GM23338 (cell line): Measurements from ENCODE around the gene NIM1K. TPM values are rescaled to one million over a fixed set of nuclear protein-coding genes. Genes with fewer than 3 reads are reported as not detected.

Experiments used
- ATAC-seq: fragments of 200-7000 bp; cut with Tn5 transposase; 3 replicates; pipeline ENCODE4 v1.9.1; 2020
- DNase-seq: peaks from one replicate; pipeline ENCODE4 v3.0.0-alpha.2; 2015; ENCODE audit warnings: low spot score
- H2AFZ ChIP-seq: fragments of 200-600 bp; sonication (generic); 2 replicates; pipeline ENCODE4 v1.8.0; 2016; ENCODE audit warnings: antibody characterized with exemption, mild to moderate bottlenecking, moderate library complexity
- H3F3A ChIP-seq: fragments of 200-600 bp; sonication (generic); replicated peaks from 2 replicates; pipeline ENCODE4 v1.8.0; 2017; ENCODE audit warnings: antibody characterized with exemption, mixed run types, low read depth
- H3K27ac ChIP-seq: fragments of 200-600 bp; sonication (generic); 2 replicates; pipeline ENCODE4 v1.6.1; 2016; ENCODE audit warnings: low read depth
- H3K27me3 ChIP-seq: fragments of 200-600 bp; sonication (generic); 2 replicates; pipeline ENCODE4 v1.8.0; 2016; ENCODE audit warnings: mild to moderate bottlenecking, mixed run types, moderate library complexity; ENCODE audit not compliant: insufficient read depth
- H3K36me3 ChIP-seq: fragments of 200-600 bp; sonication (generic); 2 replicates; pipeline ENCODE4 v1.8.0; 2016; ENCODE audit warnings: mild to moderate bottlenecking; ENCODE audit not compliant: insufficient read depth
- H3K4me1 ChIP-seq: fragments of 200-600 bp; sonication (generic); 2 replicates; pipeline ENCODE4 v1.8.0; 2016; ENCODE audit warnings: mild to moderate bottlenecking, moderate library complexity; ENCODE audit not compliant: insufficient read depth
- H3K4me2 ChIP-seq: fragments of 200-600 bp; sonication (generic); 2 replicates; pipeline ENCODE4 v1.7.1; 2017; ENCODE audit warnings: mixed run types
- H3K4me3 ChIP-seq: fragments of 200-600 bp; sonication (generic); 2 replicates; pipeline ENCODE4 v1.6.1; 2016; ENCODE audit warnings: mixed run types
- H3K79me2 ChIP-seq: fragments of 200-600 bp; sonication (generic); replicated peaks from 2 replicates; pipeline ENCODE4 v1.8.0; 2017; ENCODE audit warnings: mild to moderate bottlenecking; ENCODE audit not compliant: insufficient read depth
- H3K9me2 ChIP-seq: fragments of 200-600 bp; sonication (generic); 2 replicates; pipeline ENCODE4 v1.8.0; 2017; ENCODE audit not compliant: insufficient read depth
- H4K20me1 ChIP-seq: fragments of 200-600 bp; sonication (generic); replicated peaks from 2 replicates; pipeline ENCODE4 v1.8.0; 2017; ENCODE audit warnings: mild to moderate bottlenecking; ENCODE audit not compliant: insufficient read depth
- H3K27ac Mint-ChIP-seq: 2 replicates; pipeline ENCODE4 v1.8.0; 2020; ENCODE audit warnings: inconsistent platforms, mild to moderate bottlenecking, moderate library complexity, mixed read lengths
- H3K27me3 Mint-ChIP-seq: 3 replicates; pipeline ENCODE4 v1.8.0; 2022; ENCODE audit warnings: low read depth, mild to moderate bottlenecking, moderate library complexity, mixed read lengths, inconsistent platforms; ENCODE audit not compliant: insufficient read depth, poor library complexity
- H3K36me3 Mint-ChIP-seq: 3 replicates; pipeline ENCODE4 v1.8.0; 2021; ENCODE audit warnings: low read depth, mild to moderate bottlenecking, inconsistent platforms, moderate library complexity, mixed read lengths
- H3K4me1 Mint-ChIP-seq: 3 replicates; pipeline ENCODE4 v1.8.0; 2020; ENCODE audit warnings: mild to moderate bottlenecking, inconsistent platforms, mixed read lengths
- H3K4me3 Mint-ChIP-seq: 3 replicates; pipeline ENCODE4 v1.8.0; 2021; ENCODE audit warnings: moderate library complexity, mild to moderate bottlenecking, inconsistent platforms, mixed read lengths
- H3K9me3 Mint-ChIP-seq: 3 replicates; pipeline ENCODE4 v1.8.0; 2020; ENCODE audit warnings: moderate library complexity, mild to moderate bottlenecking, inconsistent platforms, mixed read lengths
- CREB1 ChIP-seq: fragments of 250-450 bp; sonication (Bioruptor Pico); IDR thresholded peaks from 2 replicates; pipeline ENCODE4 v1.5.0; 2020; ENCODE audit warnings: low read depth, mild to moderate bottlenecking, moderate library complexity
- EZH2phosphoT487 ChIP-seq: fragments of 200-600 bp; sonication (generic); IDR thresholded peaks from one replicate; pipeline ENCODE4 v1.8.1; 2018; ENCODE audit warnings: antibody characterized with exemption; ENCODE audit not compliant: unreplicated experiment
- JUNB ChIP-seq: IDR thresholded peaks from one replicate; pipeline ENCODE4 v1.6.1; 2016; ENCODE audit warnings: antibody characterized with exemption; ENCODE audit not compliant: unreplicated experiment
- NANOG ChIP-seq: IDR thresholded peaks from 2 replicates; pipeline ENCODE4 v1.6.1; 2016; ENCODE audit warnings: antibody characterized with exemption, borderline replicate concordance
- POLR2AphosphoS5 ChIP-seq: IDR thresholded peaks from 2 replicates; pipeline ENCODE4 v1.6.1; 2016; ENCODE audit warnings: antibody characterized with exemption, low read depth
- STAT1 ChIP-seq: IDR thresholded peaks from one replicate; pipeline ENCODE4 v1.6.1; 2016; ENCODE audit warnings: antibody characterized with exemption; ENCODE audit not compliant: unreplicated experiment
- ZNF114 ChIP-seq: fragments of 250-450 bp; sonication (Bioruptor Pico); IDR thresholded peaks from 2 replicates; pipeline ENCODE4 v1.5.0; 2020; ENCODE audit warnings: mild to moderate bottlenecking, moderate library complexity
- ZNF331 ChIP-seq: fragments of 250-450 bp; sonication (Bioruptor Pico); IDR thresholded peaks from 2 replicates; pipeline ENCODE4 v1.5.0; 2020; ENCODE audit warnings: low read depth, mild to moderate bottlenecking, moderate library complexity
- ZNF462 ChIP-seq: fragments of 250-450 bp; sonication (Bioruptor Pico); IDR thresholded peaks from 2 replicates; pipeline ENCODE4 v1.5.0; 2020; ENCODE audit warnings: mild to moderate bottlenecking, moderate library complexity
- polyA plus RNA-seq: library from polyadenylated mRNA; unstranded; fragments of >200 nt; fragmentation: Nextera tagmentation; extraction: Ambion mirVana; gene quantifications from 2 replicates; pipeline ENCODE4 v1.2.1, GENCODE V29; 2016
- total RNA-seq: library from RNA; depleted of rRNA; stranded (reverse); fragments of >200 nt; shearing (Covaris generic); gene quantifications from 2 replicates; pipeline ENCODE4 v1.2.3, GENCODE V29; 2014
- TF ChIP-seq, protein P1 (sequence below): IDR thresholded peaks from one replicate; pipeline ENCODE4 v1.6.1; 2018; ENCODE audit warnings: antibody characterized with exemption; ENCODE audit not compliant: unreplicated experiment
- TF ChIP-seq, protein P2 (sequence below): IDR thresholded peaks from 2 replicates; pipeline ENCODE4 v1.6.1; 2016; ENCODE audit warnings: antibody characterized with exemption
- TF ChIP-seq, protein P3 (sequence below), 2 experiments: fragments of 200-600 bp in 1 of 2; sonication (generic) in 1 of 2; conservative IDR thresholded peaks; 2 replicates each; pipeline versions ENCODE4 v1.5.1 to v1.6.1; 2016 to 2017; ENCODE audit warnings: antibody characterized with exemption in 2 of 2, low read depth in 2 of 2, mild to moderate bottlenecking in 2 of 2, moderate library complexity in 1 of 2

NIM1K gene
- total and polyA plus RNA-seq, 2 experiments from 2014 or later, result not detected

- no peaks in the 10 kb centered on the region for H4K20me1 ChIP-seq
- Mint-ChIP-seq H3K4me1 (peaks cover 14% of the 10 kb centered on the region), H3K27ac (no peak overlapping the region)
These were observed 15.6 kb downstream of the NIM1K start for GRCh38 chr5:43207601-43208000.

More at GRCh38 chr5:43207601-43208000, 15.6 kb downstream of the NIM1K start:
- Mint-ChIP-seq H3K4me3 (no peak overlapping the region), H3K36me3 (no peaks in the 10 kb centered on the region), H3K9me3 (no peaks in the 10 kb centered on the region), H3K27me3 (peaks cover 6% of the 10 kb centered on the region)
- H3K4me2 ChIP-seq, result no peak overlapping the region
- ATAC-seq (no peak), DNase-seq (no peak)
- peaks cover 3% of the 10 kb centered on the region for H3K4me1 ChIP-seq
- peaks cover 4% of the 10 kb centered on the region; the same call in 1 of the 2 replicates for H3K9me2 ChIP-seq
- TF ChIP-seq, protein P1, sequence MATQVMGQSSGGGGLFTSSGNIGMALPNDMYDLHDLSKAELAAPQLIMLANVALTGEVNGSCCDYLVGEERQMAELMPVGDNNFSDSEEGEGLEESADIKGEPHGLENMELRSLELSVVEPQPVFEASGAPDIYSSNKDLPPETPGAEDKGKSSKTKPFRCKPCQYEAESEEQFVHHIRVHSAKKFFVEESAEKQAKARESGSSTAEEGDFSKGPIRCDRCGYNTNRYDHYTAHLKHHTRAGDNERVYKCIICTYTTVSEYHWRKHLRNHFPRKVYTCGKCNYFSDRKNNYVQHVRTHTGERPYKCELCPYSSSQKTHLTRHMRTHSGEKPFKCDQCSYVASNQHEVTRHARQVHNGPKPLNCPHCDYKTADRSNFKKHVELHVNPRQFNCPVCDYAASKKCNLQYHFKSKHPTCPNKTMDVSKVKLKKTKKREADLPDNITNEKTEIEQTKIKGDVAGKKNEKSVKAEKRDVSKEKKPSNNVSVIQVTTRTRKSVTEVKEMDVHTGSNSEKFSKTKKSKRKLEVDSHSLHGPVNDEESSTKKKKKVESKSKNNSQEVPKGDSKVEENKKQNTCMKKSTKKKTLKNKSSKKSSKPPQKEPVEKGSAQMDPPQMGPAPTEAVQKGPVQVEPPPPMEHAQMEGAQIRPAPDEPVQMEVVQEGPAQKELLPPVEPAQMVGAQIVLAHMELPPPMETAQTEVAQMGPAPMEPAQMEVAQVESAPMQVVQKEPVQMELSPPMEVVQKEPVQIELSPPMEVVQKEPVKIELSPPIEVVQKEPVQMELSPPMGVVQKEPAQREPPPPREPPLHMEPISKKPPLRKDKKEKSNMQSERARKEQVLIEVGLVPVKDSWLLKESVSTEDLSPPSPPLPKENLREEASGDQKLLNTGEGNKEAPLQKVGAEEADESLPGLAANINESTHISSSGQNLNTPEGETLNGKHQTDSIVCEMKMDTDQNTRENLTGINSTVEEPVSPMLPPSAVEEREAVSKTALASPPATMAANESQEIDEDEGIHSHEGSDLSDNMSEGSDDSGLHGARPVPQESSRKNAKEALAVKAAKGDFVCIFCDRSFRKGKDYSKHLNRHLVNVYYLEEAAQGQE, result no peak
- TF ChIP-seq STAT1 (no peak), JUNB (no peak), ZNF331 (CRISPR knock-in tag) (no peak), ZNF462 (CRISPR knock-in tag) (no peak), EZH2phosphoT487 (no peak), CREB1 (CRISPR knock-in tag) (no peak), POLR2AphosphoS5 (no peak), ZNF114 (CRISPR knock-in tag) (no peak), NANOG (no peak)
- TF ChIP-seq, protein P2, sequence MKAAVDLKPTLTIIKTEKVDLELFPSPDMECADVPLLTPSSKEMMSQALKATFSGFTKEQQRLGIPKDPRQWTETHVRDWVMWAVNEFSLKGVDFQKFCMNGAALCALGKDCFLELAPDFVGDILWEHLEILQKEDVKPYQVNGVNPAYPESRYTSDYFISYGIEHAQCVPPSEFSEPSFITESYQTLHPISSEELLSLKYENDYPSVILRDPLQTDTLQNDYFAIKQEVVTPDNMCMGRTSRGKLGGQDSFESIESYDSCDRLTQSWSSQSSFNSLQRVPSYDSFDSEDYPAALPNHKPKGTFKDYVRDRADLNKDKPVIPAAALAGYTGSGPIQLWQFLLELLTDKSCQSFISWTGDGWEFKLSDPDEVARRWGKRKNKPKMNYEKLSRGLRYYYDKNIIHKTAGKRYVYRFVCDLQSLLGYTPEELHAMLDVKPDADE, result no peak
- TF ChIP-seq, protein P3, sequence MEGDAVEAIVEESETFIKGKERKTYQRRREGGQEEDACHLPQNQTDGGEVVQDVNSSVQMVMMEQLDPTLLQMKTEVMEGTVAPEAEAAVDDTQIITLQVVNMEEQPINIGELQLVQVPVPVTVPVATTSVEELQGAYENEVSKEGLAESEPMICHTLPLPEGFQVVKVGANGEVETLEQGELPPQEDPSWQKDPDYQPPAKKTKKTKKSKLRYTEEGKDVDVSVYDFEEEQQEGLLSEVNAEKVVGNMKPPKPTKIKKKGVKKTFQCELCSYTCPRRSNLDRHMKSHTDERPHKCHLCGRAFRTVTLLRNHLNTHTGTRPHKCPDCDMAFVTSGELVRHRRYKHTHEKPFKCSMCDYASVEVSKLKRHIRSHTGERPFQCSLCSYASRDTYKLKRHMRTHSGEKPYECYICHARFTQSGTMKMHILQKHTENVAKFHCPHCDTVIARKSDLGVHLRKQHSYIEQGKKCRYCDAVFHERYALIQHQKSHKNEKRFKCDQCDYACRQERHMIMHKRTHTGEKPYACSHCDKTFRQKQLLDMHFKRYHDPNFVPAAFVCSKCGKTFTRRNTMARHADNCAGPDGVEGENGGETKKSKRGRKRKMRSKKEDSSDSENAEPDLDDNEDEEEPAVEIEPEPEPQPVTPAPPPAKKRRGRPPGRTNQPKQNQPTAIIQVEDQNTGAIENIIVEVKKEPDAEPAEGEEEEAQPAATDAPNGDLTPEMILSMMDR (conservative IDR thresholded peaks at IDR 0.05; ENCODE audit: low read depth in 2 of 2), result no peak
- H3K36me3 ChIP-seq, result no peaks in the 10 kb centered on the region
- no peak overlapping the region for H3K4me3 ChIP-seq
- no peaks in the 10 kb centered on the region for H3K27me3 ChIP-seq
- H2AFZ ChIP-seq, result no peak overlapping the region
- H3K27ac ChIP-seq, result no peak overlapping the region
- H3F3A ChIP-seq, result no peaks in the 10 kb centered on the region
- H3K79me2 ChIP-seq, result no peaks in the 10 kb centered on the region
